ENCODE data around the gene SLC2A1.
"Not testable (repeated sequence)": the region's sequence is repeated elsewhere in the genome, so short reads cannot be mapped to it uniquely, and the experiment has no call there.

Gene SLC2A1

GRCh38 chr1:42899960-42900359 lies 58.7 kb downstream of the SLC2A1 start:
- not testable (repeated sequence) for DNase-seq (ENCODE audit: low read depth in 2 of 2)

GRCh38 chr1:42891465-42892138 lies 67.1 kb downstream of the SLC2A1 start:
- no peak for DNase-seq (ENCODE audit: low read depth in 2 of 2)

GRCh38 chr1:42889264-42889663 lies 69.4 kb downstream of the SLC2A1 start:
- DNase-seq (ENCODE audit: low read depth in 2 of 2): no peak

- no peak for DNase-seq (ENCODE audit: low read depth in 2 of 2)
These were observed 70.5 kb downstream of the SLC2A1 start for GRCh38 chr1:42888013-42888633.

- no peak for DNase-seq (ENCODE audit: low read depth in 2 of 2)
These were observed 71.3 kb downstream of the SLC2A1 start for GRCh38 chr1:42887366-42887765.

- DNase-seq (ENCODE audit: low read depth in 2 of 2): no peak
These were observed 71.9 kb downstream of the SLC2A1 start for GRCh38 chr1:42886800-42887199.

- DNase-seq (ENCODE audit: low read depth in 2 of 2): no peak
These were observed 72.5 kb downstream of the SLC2A1 start for GRCh38 chr1:42886046-42886739.

GRCh38 chr1:42880384-42880783 lies 78.3 kb downstream of the SLC2A1 start:
- DNase-seq (ENCODE audit: low read depth in 2 of 2): no peak

GRCh38 chr1:42877380-42877779 lies 81.3 kb downstream of the SLC2A1 start:
- no peak for DNase-seq (ENCODE audit: low read depth in 2 of 2)

- no peak for DNase-seq (ENCODE audit: low read depth in 2 of 2)
These were observed 82.7 kb downstream of the SLC2A1 start for GRCh38 chr1:42876009-42876408.

Data from activated CD8-positive, alpha-beta memory T cell treated with anti-CD3 and anti-CD28 coated beads for 4 hours (primary cell).